HG03039 (cell line): ENCODE measurements around the gene TNFSF13B.

Experiments used
- ATAC-seq: cut with Tn5 transposase; IDR thresholded peaks from one replicate; pipeline ENCODE4 v1.9.1; 2021; ENCODE audit warnings: mild to moderate bottlenecking, moderate library complexity; ENCODE audit not compliant: unreplicated experiment

Gene TNFSF13B

GRCh38 chr13:108345016-108345415 is 75.5 kb downstream of the TNFSF13B start:
- ATAC-seq, result no peak

- ATAC-seq, result no peak
Observed at GRCh38 chr13:108346376-108346775, 76.9 kb downstream of the TNFSF13B start.

GRCh38 chr13:108349269-108349668 is 79.8 kb downstream of the TNFSF13B start:
- ATAC-seq, result no peak

- ATAC-seq, result no peak
Observed at GRCh38 chr13:108350579-108350978, 81.1 kb downstream of the TNFSF13B start.

GRCh38 chr13:108352599-108352998 is 83.1 kb downstream of the TNFSF13B start:
- ATAC-seq, result no peak

GRCh38 chr13:108357228-108357627 is 87.7 kb downstream of the TNFSF13B start:
- no peak for ATAC-seq
